GM18505 (cell line): ENCODE results near the gene ATP6V0A1.

Experiments
- ATAC-seq: cut with Tn5 transposase; IDR thresholded peaks from one replicate; pipeline ENCODE4 v1.9.1; 2021; ENCODE audit not compliant: unreplicated experiment
- POLR2A ChIP-seq: IDR thresholded peaks from 4 replicates; pipeline ENCODE4 v1.6.1; 2011; ENCODE audit warnings: borderline replicate concordance; ENCODE audit not compliant: insufficient read depth, insufficient read length; ENCODE audit errors: extremely low read depth

Gene ATP6V0A1

DNA sequence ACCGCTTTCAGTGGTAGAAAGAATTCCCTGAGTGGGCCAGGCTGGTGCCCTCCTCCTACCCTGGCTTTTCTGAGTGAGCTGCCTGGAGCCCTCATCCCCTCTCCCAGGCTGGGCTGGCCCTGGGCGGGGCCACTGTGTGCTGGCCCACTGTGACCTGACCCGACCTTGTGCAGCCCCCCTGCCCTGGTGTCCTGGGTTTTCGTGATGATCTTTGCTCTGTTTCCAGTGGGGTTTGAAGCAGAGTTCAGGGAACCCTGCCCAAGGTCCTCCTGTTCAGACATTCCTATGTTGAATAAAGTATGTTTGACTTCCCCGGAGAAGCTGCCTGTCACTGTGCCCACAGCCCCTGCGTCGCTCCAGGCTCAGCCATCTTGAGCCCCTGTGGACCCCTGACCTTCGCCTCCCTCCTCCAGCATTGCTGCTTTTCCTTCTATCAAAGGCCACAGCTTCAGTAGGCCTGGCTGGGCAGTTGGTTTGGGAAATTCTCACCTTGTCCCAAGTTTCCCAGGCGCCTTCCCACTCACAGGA is 63.6 kb downstream of the ATP6V0A1 start:
- no peak for ATAC-seq
- no peak for TF ChIP-seq POLR2A

DNA sequence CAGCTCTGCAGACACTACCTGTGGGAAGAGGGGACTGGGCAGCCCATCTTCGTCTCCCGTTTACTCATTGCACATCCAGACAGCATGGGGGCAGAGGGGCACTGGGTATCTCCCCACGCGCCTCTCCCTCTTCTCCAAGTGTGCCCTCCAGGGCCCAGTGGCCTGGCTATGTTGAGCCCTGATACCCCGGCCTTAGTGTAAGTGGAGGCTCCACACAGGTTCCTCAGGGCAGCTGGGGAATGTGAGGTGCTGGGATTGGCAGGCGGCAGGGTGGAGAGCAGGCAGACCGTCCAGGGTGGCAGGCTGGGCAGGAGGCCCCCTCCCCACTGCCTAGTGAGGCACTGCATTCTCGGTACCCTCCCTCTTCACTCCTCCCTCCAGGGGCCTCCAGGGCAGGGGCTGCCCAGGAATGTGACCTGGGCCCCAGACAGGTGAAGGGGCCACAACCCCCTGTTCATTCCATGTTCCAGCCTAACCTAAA is 64.2 kb downstream of the ATP6V0A1 start:
- ATAC-seq = no peak
- TF ChIP-seq POLR2A = no peak

DNA sequence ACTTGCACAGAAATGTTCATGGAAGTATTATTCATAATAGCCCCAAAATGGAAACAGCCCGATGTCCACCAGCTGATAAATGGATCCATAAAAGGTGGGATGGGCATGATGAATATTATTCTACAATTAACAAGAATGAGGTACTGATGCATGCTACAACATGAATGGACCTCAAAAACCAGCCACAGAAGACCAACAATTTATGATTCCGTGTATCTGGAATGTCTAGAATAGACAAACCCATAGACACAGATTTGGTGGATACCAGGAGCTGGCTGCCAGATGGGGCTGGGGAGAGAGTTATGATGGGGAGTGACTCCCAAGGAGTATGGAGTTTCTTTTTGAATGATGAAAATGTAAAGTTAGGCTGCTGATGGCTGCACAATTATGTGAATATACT is 66.5 kb downstream of the ATP6V0A1 start:
- ATAC-seq = no peak
- TF ChIP-seq POLR2A = no peak

DNA sequence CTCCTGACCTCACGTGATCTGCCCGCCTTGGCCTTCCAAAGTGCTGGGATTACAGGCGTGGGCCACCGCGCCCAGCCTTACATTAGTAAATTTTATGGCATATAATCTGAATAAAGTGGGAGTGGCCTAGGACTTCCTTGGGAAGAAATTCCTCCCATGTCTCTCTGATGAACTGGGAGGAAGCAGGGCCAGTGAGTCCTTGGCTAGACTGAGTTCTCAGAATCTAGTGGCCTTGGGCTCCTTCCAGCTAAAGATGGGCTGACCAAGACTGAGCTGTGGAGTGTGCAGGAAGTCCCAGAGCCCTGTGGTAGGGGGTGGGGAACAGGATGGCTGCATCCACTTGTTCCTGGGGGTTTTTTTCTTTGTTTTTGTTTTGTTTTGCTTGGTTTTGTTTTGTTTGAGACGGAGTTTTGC is 67.4 kb downstream of the ATP6V0A1 start:
- ATAC-seq = no peak
- TF ChIP-seq POLR2A = no peak

DNA sequence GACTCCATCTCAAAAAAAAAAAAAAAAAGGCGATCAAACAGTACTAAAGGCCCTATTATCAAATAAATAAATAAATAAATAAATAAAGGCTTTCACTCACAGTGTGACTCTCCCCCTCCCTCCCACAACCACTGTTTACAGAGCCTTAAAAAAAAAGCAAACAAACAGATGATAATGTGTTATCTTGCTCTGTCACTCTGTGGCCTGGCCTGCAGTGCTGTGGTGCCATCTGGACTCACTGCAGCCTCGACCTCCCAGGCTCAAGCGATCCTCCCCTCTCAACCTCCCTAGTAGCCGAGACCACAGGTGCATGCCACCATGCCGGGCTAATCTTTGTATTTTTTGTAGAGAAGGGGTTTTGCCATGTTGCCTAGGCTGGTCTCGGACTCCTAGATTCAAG is 69.3 kb downstream of the ATP6V0A1 start:
- no peak for TF ChIP-seq POLR2A
- no peak for ATAC-seq

DNA sequence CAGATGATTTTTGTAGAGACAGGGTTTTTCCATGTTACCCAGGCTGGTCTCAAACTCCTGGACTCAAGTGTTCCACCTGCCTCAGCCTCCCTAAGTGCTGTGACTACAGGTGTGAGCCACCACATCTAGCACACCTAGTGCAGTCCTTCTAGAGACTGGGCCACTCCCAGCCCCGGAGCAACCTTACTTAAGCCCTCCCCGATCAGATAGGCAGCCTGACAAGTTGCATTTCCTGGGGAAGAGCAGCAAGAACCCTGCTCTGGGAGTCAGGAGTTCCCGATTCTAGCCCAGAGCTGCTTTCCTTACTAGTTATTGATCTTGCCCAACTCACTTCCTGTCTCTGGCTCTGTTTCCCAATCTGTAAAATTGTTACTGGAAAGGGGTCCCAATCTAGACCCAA is 70.4 kb downstream of the ATP6V0A1 start:
- no peak for ATAC-seq

DNA sequence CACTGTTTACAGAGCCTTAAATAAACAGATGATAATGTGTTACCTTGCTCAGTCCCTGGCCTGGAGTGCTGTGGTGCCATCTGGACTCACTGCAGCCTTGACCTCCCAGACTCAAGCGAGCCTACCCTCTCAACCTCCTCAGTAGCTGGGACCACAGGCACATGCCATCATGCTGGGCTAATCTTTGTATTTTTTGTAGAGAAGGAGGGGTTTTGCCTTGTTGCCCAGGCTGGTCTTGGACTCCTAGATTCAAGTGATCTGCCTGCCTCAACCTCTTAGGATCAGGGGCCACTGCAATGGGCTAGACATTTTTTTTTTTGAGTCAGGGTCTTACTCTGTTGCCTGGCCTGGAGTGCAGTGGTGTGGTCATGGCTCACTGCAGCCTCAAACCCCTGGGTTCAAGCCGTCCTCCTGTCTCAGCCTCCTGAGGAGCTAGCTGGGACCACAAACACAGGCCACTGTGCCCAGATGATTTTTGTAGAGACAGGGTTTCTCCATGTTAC is 72.3 kb downstream of the ATP6V0A1 start:
- no peak for TF ChIP-seq POLR2A
- no peak for ATAC-seq

More for the DNA sequence above, 70.4 kb downstream of the ATP6V0A1 start:
- TF ChIP-seq POLR2A = no peak

DNA sequence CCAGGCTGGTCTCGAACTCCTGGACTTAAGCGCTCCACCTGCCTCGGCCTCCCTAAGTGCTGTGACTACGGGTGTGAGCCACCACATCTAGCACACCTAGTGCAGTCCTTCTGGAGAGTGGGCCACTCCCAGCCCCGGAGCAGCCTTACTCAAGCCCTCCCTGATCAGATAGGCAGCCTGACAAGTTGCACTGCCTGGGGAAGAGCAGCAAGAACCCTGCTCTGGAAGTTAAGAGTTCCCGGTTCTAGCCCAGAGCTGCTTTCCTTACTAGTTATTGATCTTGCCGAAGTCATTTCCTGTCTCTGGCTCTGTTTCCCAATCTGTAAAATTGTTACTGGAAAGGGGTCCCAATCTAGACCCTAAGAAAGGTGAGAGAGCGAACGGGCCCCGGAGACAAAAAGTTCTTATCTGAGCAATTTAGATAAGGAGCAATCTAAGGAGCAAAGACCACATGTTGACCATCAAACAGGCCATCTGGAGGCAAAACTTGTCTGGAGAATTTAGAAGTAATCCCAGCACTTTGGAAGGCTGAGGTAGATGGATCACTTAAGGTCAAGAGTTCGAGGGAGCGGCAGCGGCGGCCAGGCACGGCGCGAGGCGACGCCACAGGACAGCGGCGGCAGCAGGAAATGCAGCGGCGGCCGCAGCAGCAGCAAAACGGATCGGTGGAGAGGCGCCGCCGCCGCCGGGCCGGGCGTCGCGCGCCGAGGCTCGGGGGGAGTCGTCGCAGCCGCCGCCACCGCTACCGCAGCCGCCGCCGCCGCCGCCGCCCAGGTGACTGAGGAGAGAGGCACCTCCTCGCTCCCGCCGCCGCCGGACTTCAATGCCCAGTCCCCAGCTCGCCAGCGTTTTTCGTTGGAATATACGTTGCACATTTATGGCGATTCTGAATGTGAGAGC is 73.0 kb downstream of the ATP6V0A1 start:
- peak; percentile 19 for TF ChIP-seq POLR2A
- ATAC-seq = no peak

DNA sequence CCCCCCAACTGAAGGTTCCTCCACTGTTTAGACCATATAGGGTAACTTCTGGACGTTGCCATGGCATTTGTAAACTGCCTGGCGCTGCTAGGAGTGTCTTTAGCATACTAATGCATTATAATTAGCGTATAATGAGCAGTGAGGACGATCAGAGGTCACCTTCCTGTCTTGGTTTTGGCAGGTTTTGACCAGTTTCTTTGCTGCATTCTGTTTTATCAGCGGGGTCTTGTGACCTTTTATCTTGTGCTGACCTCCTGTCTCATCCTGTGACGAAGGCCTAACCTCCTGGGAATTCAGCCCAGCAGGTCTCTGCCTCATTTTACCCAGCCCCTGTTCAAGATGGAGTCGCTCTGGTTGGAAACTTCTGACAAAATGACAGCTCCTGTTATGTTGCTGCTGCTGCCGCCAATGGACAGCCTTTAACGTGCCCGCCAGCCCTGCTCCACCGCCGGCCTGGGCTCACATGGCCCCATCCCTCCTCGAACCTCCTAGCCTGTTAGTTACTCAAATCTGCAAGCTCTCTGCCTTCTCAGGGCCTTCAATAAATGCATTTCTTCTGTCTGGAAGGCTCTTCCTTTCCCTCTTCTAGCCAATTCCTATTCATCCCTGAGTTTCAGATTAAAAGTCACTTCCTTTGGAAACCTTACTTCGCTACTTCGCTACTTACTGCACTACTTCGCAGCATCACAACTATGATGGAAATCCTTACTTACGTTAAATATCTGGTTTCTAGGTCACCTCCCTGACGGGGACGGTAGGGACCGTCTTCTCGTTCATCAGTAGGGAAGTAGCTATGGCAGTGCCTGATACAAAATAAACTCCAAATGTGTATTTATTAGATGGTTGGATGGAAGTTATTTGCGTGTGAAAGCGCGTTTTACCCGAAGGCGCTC is 76.7 kb downstream of the ATP6V0A1 start:
- no peak for ATAC-seq
- TF ChIP-seq POLR2A = no peak

DNA sequence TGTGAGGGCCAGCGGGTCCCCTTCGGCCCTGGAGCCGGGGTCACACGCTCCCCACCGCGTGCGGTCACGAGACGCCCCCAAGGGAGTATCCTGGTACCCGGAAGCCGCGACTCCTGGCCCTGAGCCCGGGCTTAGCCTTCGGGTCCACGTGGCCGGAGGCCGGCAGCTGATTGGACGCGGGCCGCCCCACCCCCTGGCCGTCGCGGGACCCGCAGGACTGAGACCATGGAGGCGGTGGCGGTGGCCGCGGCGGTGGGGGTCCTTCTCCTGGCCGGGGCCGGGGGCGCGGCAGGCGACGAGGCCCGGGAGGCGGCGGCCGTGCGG is 77.3 kb downstream of the ATP6V0A1 start, which contains the start of gene NAGLU:
Gene NAGLU (plus strand): TSS at position 194 of the 324 bp plus-strand sequence. CDS start 32 bp downstream, at position 226.
- peak; percentile 80 for TF ChIP-seq POLR2A
- peak; percentile 80 for ATAC-seq

DNA sequence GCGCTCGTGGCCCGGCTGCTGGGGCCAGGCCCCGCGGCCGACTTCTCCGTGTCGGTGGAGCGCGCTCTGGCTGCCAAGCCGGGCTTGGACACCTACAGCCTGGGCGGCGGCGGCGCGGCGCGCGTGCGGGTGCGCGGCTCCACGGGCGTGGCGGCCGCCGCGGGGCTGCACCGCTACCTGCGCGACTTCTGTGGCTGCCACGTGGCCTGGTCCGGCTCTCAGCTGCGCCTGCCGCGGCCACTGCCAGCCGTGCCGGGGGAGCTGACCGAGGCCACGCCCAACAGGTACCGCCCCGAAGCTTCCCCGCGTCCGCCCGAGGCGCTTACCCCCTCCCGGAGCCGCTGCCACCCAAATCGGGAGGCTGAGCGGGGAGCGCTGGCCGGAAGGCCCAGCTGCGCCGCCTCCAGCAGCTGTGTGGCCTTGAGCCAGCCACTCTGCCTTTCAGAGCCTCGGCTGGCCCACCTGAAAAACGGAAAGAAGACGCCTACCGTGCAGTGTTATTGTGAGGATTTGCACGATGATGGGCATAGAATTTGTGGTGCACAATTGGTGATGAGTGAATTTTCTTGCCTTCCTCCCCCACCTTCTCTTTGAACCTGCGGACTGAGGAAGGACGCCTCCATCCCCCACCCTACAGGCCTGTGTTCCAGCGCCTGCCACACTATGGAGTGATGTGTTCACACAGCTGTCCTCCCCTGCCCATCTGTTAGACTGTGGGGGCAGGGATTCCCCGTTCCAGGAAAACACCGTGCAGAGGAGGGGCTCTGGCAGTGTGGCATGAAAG is 77.9 kb downstream of the ATP6V0A1 start:
- ATAC-seq = peak; percentile 53
- no peak for TF ChIP-seq POLR2A

DNA sequence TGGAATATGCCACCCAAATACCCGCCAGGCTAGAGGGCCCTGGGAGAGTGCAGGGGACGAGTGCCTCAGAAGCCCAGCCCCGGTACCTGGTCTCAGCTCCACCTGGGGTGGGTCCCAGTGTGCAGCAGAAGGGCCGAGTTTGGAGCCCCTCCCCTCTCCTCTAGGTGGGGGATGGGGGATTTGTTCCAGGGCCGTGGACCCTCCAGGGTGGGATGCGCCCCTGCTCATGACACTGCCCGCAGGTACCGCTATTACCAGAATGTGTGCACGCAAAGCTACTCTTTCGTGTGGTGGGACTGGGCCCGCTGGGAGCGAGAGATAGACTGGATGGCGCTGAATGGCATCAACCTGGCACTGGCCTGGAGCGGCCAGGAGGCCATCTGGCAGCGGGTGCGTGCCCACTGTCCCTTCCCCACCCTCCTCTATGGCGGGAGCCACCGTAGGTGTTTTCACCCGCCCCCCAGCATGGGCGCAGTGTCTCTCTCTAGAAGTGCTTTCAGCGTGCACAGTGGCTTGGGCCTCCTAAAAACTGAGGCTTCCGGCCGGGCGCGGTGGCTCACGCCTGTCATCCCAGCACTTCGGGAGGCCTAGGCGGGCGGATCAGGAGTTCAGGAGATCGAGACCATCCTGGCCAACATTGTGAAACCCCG is 78.6 kb downstream of the ATP6V0A1 start:
- ATAC-seq = no peak

More for the DNA sequence above, 78.6 kb downstream of the ATP6V0A1 start:
- peak; percentile 3 for TF ChIP-seq POLR2A
